ACC112 (cell line): Measurements from ENCODE around the gene CEP85.
"Not testable (repeated sequence)": the region's sequence is repeated elsewhere in the genome, so short reads cannot be mapped to it uniquely, and the experiment has no call there.

ENCODE experiments used
- H2AFZ ChIP-seq: fragments of 200-600 bp; sonication (generic); one replicate; pipeline ENCODE4 v1.6.0; 2017; ENCODE audit warnings: antibody characterized with exemption, low read length; ENCODE audit not compliant: unreplicated experiment
- H3K27ac ChIP-seq: fragments of 200-600 bp; sonication (generic); 2 replicates; pipeline ENCODE4 v1.5.1; 2014; ENCODE audit warnings: low read depth, mild to moderate bottlenecking, antibody characterized with exemption, low read length, moderate library complexity
- H3K27me3 ChIP-seq: fragments of 200-600 bp; sonication (generic); 2 replicates; pipeline ENCODE4 v1.6.1; 2014; ENCODE audit warnings: mild to moderate bottlenecking, antibody characterized with exemption, low read length, moderate library complexity, mixed read lengths; ENCODE audit not compliant: insufficient read depth
- H3K36me3 ChIP-seq: fragments of 200-600 bp; sonication (generic); 2 replicates; pipeline ENCODE4 v1.6.1; 2016; ENCODE audit warnings: mild to moderate bottlenecking, antibody characterized with exemption, low read length, moderate library complexity, mixed read lengths; ENCODE audit not compliant: insufficient read depth
- H3K4me1 ChIP-seq: fragments of 200-600 bp; sonication (generic); one replicate; pipeline ENCODE4 v1.6.1; 2016; ENCODE audit warnings: low read length, mixed read lengths; ENCODE audit not compliant: insufficient read depth, unreplicated experiment, control insufficient read depth
- H3K4me3 ChIP-seq: fragments of 200-600 bp; sonication (generic); 2 replicates; pipeline ENCODE4 v1.5.1; 2014; ENCODE audit warnings: mild to moderate bottlenecking, low read depth, low read length
- H3K79me2 ChIP-seq: fragments of 200-600 bp; sonication (generic); one replicate; pipeline ENCODE4 v1.6.0; 2016; ENCODE audit warnings: low read length; ENCODE audit not compliant: control insufficient read depth, unreplicated experiment, insufficient read depth

The CEP85 gene

GRCh38 chr1:26291433-26291832, 57.4 kb downstream of the CEP85 start:
- no peaks in the 10 kb centered on the region for H3K36me3 ChIP-seq
- no peak overlapping the region for H3K27ac ChIP-seq
- H2AFZ ChIP-seq: no peak overlapping the region
- no peaks in the 10 kb centered on the region for H3K27me3 ChIP-seq
- H3K79me2 ChIP-seq: no peaks in the 10 kb centered on the region
- peaks cover 25% of the 10 kb centered on the region for H3K4me1 ChIP-seq
- H3K4me3 ChIP-seq: no peak overlapping the region

- Histone ChIP-seq H3K36me3 (no peaks in the 10 kb centered on the region), H2AFZ (no peak overlapping the region), H3K4me1 (peaks cover 20% of the 10 kb centered on the region), H3K4me3 (no peak overlapping the region), H3K79me2 (no peaks in the 10 kb centered on the region), H3K27me3 (no peaks in the 10 kb centered on the region), H3K27ac (no peak overlapping the region)
Measured at GRCh38 chr1:26291939-26292338, 57.9 kb downstream of the CEP85 start.

- peaks cover 14% of the 10 kb centered on the region for H3K4me1 ChIP-seq
- H3K4me3 ChIP-seq, H3K36me3 ChIP-seq, H3K27ac ChIP-seq, H2AFZ ChIP-seq, H3K27me3 ChIP-seq, H3K79me2 ChIP-seq: not testable (repeated sequence)
Measured at GRCh38 chr1:26292735-26293134, 58.7 kb downstream of the CEP85 start.

- H3K27ac ChIP-seq: no peak overlapping the region
- no peaks in the 10 kb centered on the region for H3K79me2 ChIP-seq
- peaks cover 13% of the 10 kb centered on the region for H3K4me1 ChIP-seq
- no peak overlapping the region for H2AFZ ChIP-seq
- no peak overlapping the region for H3K4me3 ChIP-seq
- H3K36me3 ChIP-seq: no peaks in the 10 kb centered on the region
- no peaks in the 10 kb centered on the region for H3K27me3 ChIP-seq
Measured at GRCh38 chr1:26293911-26294463, 60.0 kb downstream of the CEP85 start.

GRCh38 chr1:26295194-26296138, 61.5 kb downstream of the CEP85 start:
- Histone ChIP-seq H3K4me1 (peaks cover 9% of the 10 kb centered on the region), H3K4me3 (no peak overlapping the region), H3K36me3 (no peaks in the 10 kb centered on the region), H3K27me3 (no peaks in the 10 kb centered on the region), H2AFZ (no peak overlapping the region), H3K27ac (no peak overlapping the region), H3K79me2 (no peaks in the 10 kb centered on the region)

- no peak overlapping the region for H2AFZ ChIP-seq
- H3K4me3 ChIP-seq: no peak overlapping the region
- H3K36me3 ChIP-seq: no peaks in the 10 kb centered on the region
- H3K4me1 ChIP-seq: peaks cover 17% of the 10 kb centered on the region
- H3K27ac ChIP-seq: no peak overlapping the region
- H3K79me2 ChIP-seq: peaks cover 1% of the 10 kb centered on the region
- H3K27me3 ChIP-seq: no peaks in the 10 kb centered on the region
Measured at GRCh38 chr1:26296340-26297056, 62.5 kb downstream of the CEP85 start.

- Histone ChIP-seq H3K36me3 (no peaks in the 10 kb centered on the region), H2AFZ (no peak overlapping the region), H3K79me2 (peaks cover 7% of the 10 kb centered on the region), H3K27ac (no peak overlapping the region), H3K27me3 (no peaks in the 10 kb centered on the region), H3K4me3 (no peak overlapping the region), H3K4me1 (peaks cover 23% of the 10 kb centered on the region)
Measured at GRCh38 chr1:26297057-26297790, 63.2 kb downstream of the CEP85 start.

- Histone ChIP-seq H3K4me3 (no peak overlapping the region), H3K79me2 (peaks cover 7% of the 10 kb centered on the region), H3K36me3 (no peaks in the 10 kb centered on the region), H3K27ac (peak overlapping the region; percentile 25; the same call in 1 of the 2 replicates), H2AFZ (no peak overlapping the region), H3K4me1 (peaks cover 28% of the 10 kb centered on the region), H3K27me3 (no peaks in the 10 kb centered on the region)
Measured at GRCh38 chr1:26297791-26298124, 63.8 kb downstream of the CEP85 start.

GRCh38 chr1:26300578-26301275, 66.7 kb downstream of the CEP85 start:
- Histone ChIP-seq H3K27ac (no peak overlapping the region), H3K27me3 (no peaks in the 10 kb centered on the region), H3K79me2 (peaks cover 13% of the 10 kb centered on the region), H2AFZ (no peak overlapping the region), H3K36me3 (no peaks in the 10 kb centered on the region), H3K4me3 (no peak overlapping the region), H3K4me1 (peaks cover 38% of the 10 kb centered on the region)
